KMS-11 (cell line): Measurements from ENCODE around the gene PRCD.

Source experiments
- H2AFZ ChIP-seq: fragments of 200-600 bp; sonication (generic); 2 replicates; pipeline ENCODE4 v1.6.1; 2016; ENCODE audit warnings: antibody characterized with exemption, mixed run types, low read depth
- H3K27ac ChIP-seq: fragments of 200-600 bp; sonication (generic); 2 replicates; pipeline ENCODE4 v1.6.1; 2016; ENCODE audit warnings: mild to moderate bottlenecking, mixed run types
- H3K27me3 ChIP-seq: fragments of 200-600 bp; sonication (generic); 2 replicates; pipeline ENCODE4 v1.6.1; 2017; ENCODE audit warnings: mild to moderate bottlenecking, low read depth, mixed run types, moderate library complexity; ENCODE audit not compliant: insufficient read depth
- H3K36me3 ChIP-seq: fragments of 200-600 bp; sonication (generic); 2 replicates; pipeline ENCODE4 v1.6.1; 2017; ENCODE audit warnings: mild to moderate bottlenecking, mixed run types; ENCODE audit not compliant: insufficient read depth
- H3K4me1 ChIP-seq: fragments of 200-600 bp; sonication (generic); 2 replicates; pipeline ENCODE4 v1.6.1; 2016; ENCODE audit warnings: mild to moderate bottlenecking, low read depth, mixed run types; ENCODE audit not compliant: poor library complexity, severe bottlenecking
- H3K4me2 ChIP-seq: fragments of 200-600 bp; sonication (generic); 2 replicates; pipeline ENCODE4 v1.7.0; 2016; ENCODE audit warnings: mild to moderate bottlenecking, mixed run types
- H3K4me3 ChIP-seq: fragments of 200-600 bp; sonication (generic); IDR thresholded peaks from 2 replicates; pipeline ENCODE4 v1.6.1; 2017; ENCODE audit warnings: low read depth, low read length, mixed read lengths; ENCODE audit not compliant: insufficient read depth
- H3K79me2 ChIP-seq: fragments of 200-600 bp; sonication (generic); 2 replicates; pipeline ENCODE4 v1.6.1; 2016; ENCODE audit warnings: low read depth, mixed run types; ENCODE audit not compliant: insufficient read depth
- H3K9ac ChIP-seq: fragments of 200-600 bp; sonication (generic); 2 replicates; pipeline ENCODE4 v1.6.1; 2016; ENCODE audit warnings: mild to moderate bottlenecking, mixed run types
- H4K20me1 ChIP-seq: fragments of 200-600 bp; sonication (generic); 2 replicates; pipeline ENCODE4 v1.6.1; 2016; ENCODE audit warnings: mild to moderate bottlenecking, mixed run types; ENCODE audit not compliant: insufficient read depth
- TF ChIP-seq, protein P1 (sequence below): fragments of 200-600 bp; sonication (generic); conservative IDR thresholded peaks from 2 replicates; pipeline ENCODE4 v1.6.1; 2017; ENCODE audit warnings: low read depth, mild to moderate bottlenecking, antibody characterized with exemption, low read length, moderate library complexity, mixed read lengths

PRCD gene

DNA sequence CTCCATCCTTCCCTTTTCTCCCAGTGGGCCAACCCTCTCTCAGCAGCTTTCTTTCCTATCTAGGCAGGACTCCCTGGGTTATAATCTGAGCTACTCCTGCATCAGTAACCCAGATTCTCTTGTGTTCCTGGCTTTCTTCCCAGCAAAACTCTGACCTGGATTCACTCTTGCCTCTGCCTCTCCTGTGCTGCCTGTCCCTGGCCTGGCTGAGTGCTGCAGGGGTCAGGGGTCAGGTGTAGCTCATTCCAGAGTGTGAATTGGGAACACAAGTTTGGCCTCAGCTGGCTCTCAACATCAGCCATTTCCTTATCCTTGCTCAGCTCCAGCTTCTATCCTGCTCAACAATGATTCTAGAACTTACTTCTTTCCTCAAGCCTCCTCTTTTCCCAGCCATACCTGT lies 48.3 kb downstream of the PRCD start:
- H3K36me3 ChIP-seq: no peaks in the 10 kb centered on the region
- no peaks in the 10 kb centered on the region; the same call in 1 of the 2 replicates for H3K27me3 ChIP-seq
- TF ChIP-seq, protein P1, sequence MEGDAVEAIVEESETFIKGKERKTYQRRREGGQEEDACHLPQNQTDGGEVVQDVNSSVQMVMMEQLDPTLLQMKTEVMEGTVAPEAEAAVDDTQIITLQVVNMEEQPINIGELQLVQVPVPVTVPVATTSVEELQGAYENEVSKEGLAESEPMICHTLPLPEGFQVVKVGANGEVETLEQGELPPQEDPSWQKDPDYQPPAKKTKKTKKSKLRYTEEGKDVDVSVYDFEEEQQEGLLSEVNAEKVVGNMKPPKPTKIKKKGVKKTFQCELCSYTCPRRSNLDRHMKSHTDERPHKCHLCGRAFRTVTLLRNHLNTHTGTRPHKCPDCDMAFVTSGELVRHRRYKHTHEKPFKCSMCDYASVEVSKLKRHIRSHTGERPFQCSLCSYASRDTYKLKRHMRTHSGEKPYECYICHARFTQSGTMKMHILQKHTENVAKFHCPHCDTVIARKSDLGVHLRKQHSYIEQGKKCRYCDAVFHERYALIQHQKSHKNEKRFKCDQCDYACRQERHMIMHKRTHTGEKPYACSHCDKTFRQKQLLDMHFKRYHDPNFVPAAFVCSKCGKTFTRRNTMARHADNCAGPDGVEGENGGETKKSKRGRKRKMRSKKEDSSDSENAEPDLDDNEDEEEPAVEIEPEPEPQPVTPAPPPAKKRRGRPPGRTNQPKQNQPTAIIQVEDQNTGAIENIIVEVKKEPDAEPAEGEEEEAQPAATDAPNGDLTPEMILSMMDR: no peak

DNA sequence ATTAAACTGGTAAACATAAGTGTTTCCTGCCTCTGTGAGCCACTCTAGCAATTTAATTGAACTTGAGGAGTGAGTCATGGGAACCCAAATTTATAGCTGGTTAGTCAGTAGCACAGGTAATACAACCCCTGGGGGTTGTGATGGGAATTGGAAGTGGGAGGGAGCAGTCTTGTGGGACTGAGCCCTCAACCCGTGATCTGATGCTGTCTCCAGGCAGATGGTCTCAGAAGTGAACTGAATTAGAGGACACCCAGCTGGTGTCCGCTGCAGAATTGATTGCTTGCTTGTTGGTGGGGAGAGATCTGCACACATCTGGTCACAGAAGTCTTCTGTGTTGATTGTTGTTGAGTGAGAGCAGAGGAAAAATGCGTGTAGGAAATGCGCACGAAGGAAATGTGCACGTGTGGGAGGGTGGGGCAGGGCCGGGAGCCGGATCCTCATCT lies 53.6 kb downstream of the PRCD start:
- H3K27me3 ChIP-seq: no peaks in the 10 kb centered on the region; the same call in 1 of the 2 replicates
- no peak overlapping the region for H3K4me2 ChIP-seq
- H4K20me1 ChIP-seq: no peaks in the 10 kb centered on the region
- H3K36me3 ChIP-seq: no peaks in the 10 kb centered on the region
- no peak overlapping the region for H3K9ac ChIP-seq
- H2AFZ ChIP-seq: no peak overlapping the region
- no peak overlapping the region for H3K27ac ChIP-seq
- no peaks in the 10 kb centered on the region for H3K79me2 ChIP-seq
- H3K4me1 ChIP-seq: no peaks in the 10 kb centered on the region
- no peak overlapping the region for H3K4me3 ChIP-seq
- TF ChIP-seq, protein P1: no peak

More for the DNA sequence above, 48.3 kb downstream of the PRCD start:
- no peak overlapping the region for H3K9ac ChIP-seq
- H3K4me3 ChIP-seq: no peak overlapping the region
- H3K79me2 ChIP-seq: no peaks in the 10 kb centered on the region
- H3K27ac ChIP-seq: no peak overlapping the region
- no peak overlapping the region for H3K4me2 ChIP-seq
- no peak overlapping the region for H2AFZ ChIP-seq
- H4K20me1 ChIP-seq: no peaks in the 10 kb centered on the region
- no peaks in the 10 kb centered on the region for H3K4me1 ChIP-seq

DNA sequence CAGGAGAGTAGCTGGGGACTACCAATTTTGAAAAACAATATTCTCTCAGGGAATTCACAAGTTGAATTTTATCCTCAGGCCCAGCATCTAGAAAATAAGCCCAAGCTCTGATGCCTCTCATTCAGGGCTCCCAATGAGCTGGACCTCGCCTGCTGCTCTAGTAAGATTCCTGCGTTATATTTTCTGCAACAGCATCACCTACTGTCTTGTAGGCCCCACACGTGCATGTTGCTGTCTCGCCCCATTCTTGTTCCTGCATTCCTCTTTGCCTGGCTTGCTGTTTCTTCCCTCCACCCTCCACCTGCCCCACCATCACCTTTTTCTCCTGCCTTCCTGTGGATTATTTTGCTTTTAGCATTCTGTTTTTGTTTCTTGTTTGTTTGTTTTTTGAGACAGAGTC lies 54.1 kb downstream of the PRCD start:
- H4K20me1 ChIP-seq: no peaks in the 10 kb centered on the region

DNA sequence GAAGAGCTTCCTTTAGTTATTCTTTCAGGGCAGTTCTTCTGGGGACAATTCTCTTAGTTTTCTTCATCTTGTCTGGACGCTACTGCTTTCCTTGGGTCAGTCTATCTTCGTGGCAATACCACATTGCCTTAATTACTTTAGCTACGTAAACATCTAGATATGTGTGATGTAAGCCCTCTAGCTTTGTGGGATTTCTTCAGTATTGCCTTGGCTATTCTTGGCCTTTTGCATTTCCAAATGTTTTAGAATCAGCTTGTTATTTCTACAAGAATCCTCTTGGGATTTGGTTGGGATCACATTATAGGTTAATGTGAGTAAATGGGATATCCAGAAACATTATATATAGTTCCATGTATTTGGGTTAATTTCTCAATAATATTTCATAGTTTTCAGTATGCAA lies 54.8 kb downstream of the PRCD start:
- no peak overlapping the region for H3K27ac ChIP-seq
- no peaks in the 10 kb centered on the region for H3K4me1 ChIP-seq
- no peaks in the 10 kb centered on the region for H3K79me2 ChIP-seq
- TF ChIP-seq, protein P1: no peak
- H2AFZ ChIP-seq: no peak overlapping the region
- no peak overlapping the region for H3K9ac ChIP-seq
- H3K4me3 ChIP-seq: no peak overlapping the region
- no peak overlapping the region for H3K4me2 ChIP-seq
- no peaks in the 10 kb centered on the region for H3K27me3 ChIP-seq
- no peaks in the 10 kb centered on the region for H3K36me3 ChIP-seq
- no peaks in the 10 kb centered on the region for H4K20me1 ChIP-seq

More for the DNA sequence above, 54.1 kb downstream of the PRCD start:
- no peaks in the 10 kb centered on the region for H3K79me2 ChIP-seq
- no peaks in the 10 kb centered on the region for H3K36me3 ChIP-seq
- no peak overlapping the region for H3K27ac ChIP-seq
- no peak overlapping the region for H3K4me3 ChIP-seq
- no peaks in the 10 kb centered on the region for H3K4me1 ChIP-seq
- H2AFZ ChIP-seq: no peak overlapping the region
- H3K9ac ChIP-seq: no peak overlapping the region
- H3K4me2 ChIP-seq: no peak overlapping the region
- TF ChIP-seq, protein P1: no peak
- H3K27me3 ChIP-seq: no peaks in the 10 kb centered on the region
